Upper lobe of left lung (tissue), 6 donors: ENCODE results near the gene USP13. TPM values are rescaled to one million over a fixed set of nuclear protein-coding genes. Genes with fewer than 3 reads are reported as not detected.

Experiments used
- ATAC-seq, 2 donors: fragments of 200-7000 bp; cut with Tn5 transposase; one replicate each; pipeline ENCODE4 v1.9.1; 2022; ENCODE audit warnings: mild to moderate bottlenecking in 2 of 2, moderate library complexity in 2 of 2; ENCODE audit not compliant: low FRiP score in 2 of 2
- DNase-seq, 2 donors: peaks; one replicate each; pipeline ENCODE4 v3.0.0-alpha.2; 2019 to 2020
- H3K27ac ChIP-seq, 4 donors: fragments of 200-600 bp; sonication (generic); one replicate each; pipeline ENCODE4 v1.5.1; 2016 to 2019
- H3K27me3 ChIP-seq, 4 donors: fragments of 200-600 bp; sonication (generic); one replicate each; pipeline ENCODE4 v1.5.1; 2017 to 2019
- H3K36me3 ChIP-seq, 4 donors: fragments of 200-600 bp; sonication (generic); one replicate each; pipeline ENCODE4 v1.5.1; 2016 to 2019
- H3K4me1 ChIP-seq, 4 donors: fragments of 200-600 bp; sonication (generic); one replicate each; pipeline ENCODE4 v1.5.1; 2018 to 2019
- H3K4me3 ChIP-seq, 4 donors: fragments of 200-600 bp; sonication (generic); one replicate each; pipeline ENCODE4 v1.5.1; 2017 to 2019; ENCODE audit warnings: mild to moderate bottlenecking in 2 of 4, moderate library complexity in 1 of 4
- H3K9me3 ChIP-seq, 4 donors: fragments of 200-600 bp; sonication (generic); one replicate each; pipeline ENCODE4 v1.5.1; 2018 to 2019
- EP300 ChIP-seq, 4 donors: sonication (generic); formaldehyde crosslinking; IDR thresholded peaks; one replicate each; pipeline ENCODE4 v1.5.1; 2017; ENCODE audit warnings: antibody characterized with exemption in 4 of 4, control low read depth in 2 of 4
- POLR2A ChIP-seq, 4 donors: fragments of 450-650 bp; IDR thresholded peaks; one replicate each; pipeline ENCODE4 v1.5.1; 2016 to 2017; ENCODE audit warnings: antibody characterized with exemption in 4 of 4, mild to moderate bottlenecking in 2 of 4
- POLR2AphosphoS5 ChIP-seq, 2 donors: sonication (generic); formaldehyde crosslinking; IDR thresholded peaks; one replicate each; pipeline ENCODE4 v1.5.1; 2017; ENCODE audit warnings: antibody characterized with exemption in 2 of 2
- WGBS, 2 donors: methylation state at CpG; one replicate each; pipeline ENCODE4 v1.1.5; 2017 to 2018; 5-methylcytosine and 5-hydroxymethylcytosine counted together
- total RNA-seq, 6 donors: library from RNA; depleted of rRNA in 4 of 6; stranded (reverse); fragments of >200 nt in 4 of 6; gene quantifications; one replicate each; pipeline versions ENCODE4 v1.1.0 to v1.2.1, GENCODE V29; 2016 to 2021
- TF ChIP-seq, protein P1 (sequence below), 6 experiments: fragments of 450-650 bp in 4 of 6; fragments of 200-600 bp in 2 of 6; sonication (generic) in 2 of 6; IDR thresholded peaks; one replicate each; pipeline ENCODE4 v1.5.1; 2016 to 2019; ENCODE audit warnings: antibody characterized with exemption in 6 of 6
- donor health status: DM: no; HTN: no; CAD: no; lungs with moderate emphysema.
- donor health status: DM: no; HTN: yes; CAD: no; lungs with severe emphysema.

Gene USP13
- total RNA-seq, 6 donors from 2014 or later: 14.4 to 34.6 (median 27.8) TPM

DNA sequence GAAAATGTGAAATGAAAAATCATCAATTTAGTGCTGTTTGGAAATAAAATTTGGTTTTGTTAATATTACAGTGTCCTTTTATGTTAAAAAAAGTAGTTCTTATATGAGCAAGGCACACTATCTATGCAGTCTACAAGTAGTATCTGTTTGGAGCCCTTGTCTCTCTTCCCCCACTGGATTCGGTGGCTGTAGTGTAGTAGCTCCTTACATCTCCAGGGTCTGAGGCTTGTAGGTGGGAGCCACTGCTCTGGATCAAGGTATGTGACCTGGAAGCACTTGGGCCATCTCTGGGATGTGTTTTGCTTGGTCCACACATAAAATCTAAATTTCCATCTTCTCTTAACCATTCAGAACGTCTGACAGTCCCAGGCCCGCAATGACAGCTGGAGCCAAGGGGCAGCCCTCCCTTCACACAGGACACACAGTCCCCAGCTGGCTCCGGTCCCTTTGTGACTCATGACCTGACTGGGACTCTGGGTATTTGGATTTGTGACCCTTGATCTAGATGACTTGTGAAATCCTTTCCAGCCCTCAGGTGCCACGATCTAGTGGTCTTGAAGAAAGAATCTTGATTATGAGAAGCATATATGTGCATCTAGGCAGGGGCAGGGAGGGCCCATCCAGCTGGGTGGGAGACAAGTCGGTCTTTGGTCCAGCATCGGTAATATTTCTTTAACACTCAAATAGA, 80.0 kb downstream of the USP13 start:
- Histone ChIP-seq H3K9me3 (no peaks in the 10 kb centered on the region), H3K36me3 (peaks cover 0 to 16% (median 0%) of the 10 kb centered on the region in 4 donors), H3K27ac (peak overlapping the region in 3 of 4 donors; percentile 46 to 74 (median 54)), H3K27me3 (no peaks in the 10 kb centered on the region), H3K4me1 (peaks cover 0 to 19% (median 0%) of the 10 kb centered on the region in 4 donors), H3K4me3 (no peak overlapping the region)
- TF ChIP-seq EP300 (IDR thresholded peaks at IDR 0.05): peak in 1 of 4 donors; percentile 11
- no peak for TF ChIP-seq POLR2A (IDR thresholded peaks at IDR 0.05)
- peak; percentile 38 to 64 for ATAC-seq
- DNase-seq: peak in 1 of 2 donors; percentile 79
- 83 to 86% methylated on average over 7 of the region's 7 CpGs for WGBS, 2 donors

DNA sequence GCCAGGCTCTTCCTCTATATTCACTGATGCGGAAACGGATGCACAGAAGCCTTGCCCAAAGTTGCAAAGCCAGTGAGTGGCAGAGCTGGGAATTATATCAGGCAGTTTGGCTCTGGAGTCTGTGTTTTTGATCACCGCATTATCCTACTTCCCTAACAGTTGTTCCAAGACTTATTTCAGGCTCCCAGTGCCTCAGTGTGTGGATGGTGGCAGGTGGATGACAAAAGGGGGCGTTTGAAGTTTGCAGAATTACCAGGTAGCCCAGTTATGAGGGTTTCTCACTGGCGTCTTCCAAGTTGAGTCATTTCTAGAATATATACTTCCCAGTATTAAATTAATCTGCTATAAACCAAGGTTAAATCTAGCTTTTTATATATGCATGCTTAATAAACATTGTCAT, 81.0 kb downstream of the USP13 start:
- no peaks in the 10 kb centered on the region for H3K9me3 ChIP-seq
- peaks cover 0 to 19% (median 0%) of the 10 kb centered on the region in 4 donors for H3K4me1 ChIP-seq
- H3K27me3 ChIP-seq: no peaks in the 10 kb centered on the region
- H3K27ac ChIP-seq: no peak overlapping the region
- no peak for DNase-seq
- H3K4me3 ChIP-seq: no peak overlapping the region
- no peak for TF ChIP-seq POLR2AphosphoS5 (IDR thresholded peaks at IDR 0.05)
- no peak for TF ChIP-seq EP300 (IDR thresholded peaks at IDR 0.05)
- no peak for TF ChIP-seq POLR2A (IDR thresholded peaks at IDR 0.05)
- TF ChIP-seq, protein P1, sequence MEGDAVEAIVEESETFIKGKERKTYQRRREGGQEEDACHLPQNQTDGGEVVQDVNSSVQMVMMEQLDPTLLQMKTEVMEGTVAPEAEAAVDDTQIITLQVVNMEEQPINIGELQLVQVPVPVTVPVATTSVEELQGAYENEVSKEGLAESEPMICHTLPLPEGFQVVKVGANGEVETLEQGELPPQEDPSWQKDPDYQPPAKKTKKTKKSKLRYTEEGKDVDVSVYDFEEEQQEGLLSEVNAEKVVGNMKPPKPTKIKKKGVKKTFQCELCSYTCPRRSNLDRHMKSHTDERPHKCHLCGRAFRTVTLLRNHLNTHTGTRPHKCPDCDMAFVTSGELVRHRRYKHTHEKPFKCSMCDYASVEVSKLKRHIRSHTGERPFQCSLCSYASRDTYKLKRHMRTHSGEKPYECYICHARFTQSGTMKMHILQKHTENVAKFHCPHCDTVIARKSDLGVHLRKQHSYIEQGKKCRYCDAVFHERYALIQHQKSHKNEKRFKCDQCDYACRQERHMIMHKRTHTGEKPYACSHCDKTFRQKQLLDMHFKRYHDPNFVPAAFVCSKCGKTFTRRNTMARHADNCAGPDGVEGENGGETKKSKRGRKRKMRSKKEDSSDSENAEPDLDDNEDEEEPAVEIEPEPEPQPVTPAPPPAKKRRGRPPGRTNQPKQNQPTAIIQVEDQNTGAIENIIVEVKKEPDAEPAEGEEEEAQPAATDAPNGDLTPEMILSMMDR (IDR thresholded peaks at IDR 0.05): no peak
- WGBS, 2 donors: 93 to 95% methylated on average over 5 of the region's 5 CpGs
- no peak for ATAC-seq
- H3K36me3 ChIP-seq: peaks cover 0 to 16% (median 1%) of the 10 kb centered on the region in 4 donors

DNA sequence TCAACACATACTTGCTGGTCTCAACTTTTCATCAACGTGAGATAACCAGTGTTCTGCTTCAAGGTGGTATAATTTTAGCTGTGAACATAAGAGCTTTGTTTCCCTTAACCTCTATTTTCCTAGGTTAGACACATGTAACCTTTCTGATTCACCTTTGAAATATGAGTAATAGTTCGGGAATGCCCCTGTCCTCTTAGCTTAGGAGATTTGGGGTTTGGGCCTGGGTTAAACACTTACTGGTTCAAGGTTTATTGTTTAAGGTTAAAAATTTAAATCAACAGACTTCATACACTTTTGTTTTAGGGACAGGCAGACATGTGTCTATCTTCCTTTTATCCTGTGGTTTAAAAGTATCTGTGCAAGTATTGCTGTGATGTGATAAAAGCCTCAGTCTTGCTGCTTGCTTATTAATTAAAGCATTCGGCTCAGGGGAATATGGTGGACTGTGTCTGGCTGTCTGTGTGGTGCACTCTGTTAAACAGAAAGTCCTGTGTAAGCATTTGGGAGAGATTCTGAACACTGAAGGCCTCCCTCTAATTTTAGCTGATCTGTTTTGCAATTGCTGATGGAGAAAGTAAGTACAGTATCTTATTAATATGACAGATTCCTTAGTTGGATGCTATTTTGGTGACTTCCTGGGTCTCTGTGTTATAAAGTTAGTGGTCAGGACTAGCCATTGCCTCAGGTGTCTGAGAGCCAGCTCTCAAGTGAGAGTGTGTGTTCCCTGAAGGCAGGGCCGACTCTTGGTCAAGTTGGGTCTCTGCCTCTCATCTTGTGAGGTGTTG, 81.8 kb downstream of the USP13 start:
- no peak for DNase-seq
- Histone ChIP-seq H3K27ac (no peak overlapping the region), H3K9me3 (no peaks in the 10 kb centered on the region), H3K4me1 (peaks cover 0 to 19% (median 0%) of the 10 kb centered on the region in 4 donors), H3K36me3 (peaks cover 0 to 16% (median 1%) of the 10 kb centered on the region in 4 donors), H3K27me3 (no peaks in the 10 kb centered on the region), H3K4me3 (no peak overlapping the region)
- TF ChIP-seq POLR2AphosphoS5 (IDR thresholded peaks at IDR 0.05) (no peak), POLR2A (IDR thresholded peaks at IDR 0.05) (no peak), EP300 (IDR thresholded peaks at IDR 0.05) (no peak)
- TF ChIP-seq, protein P1 (IDR thresholded peaks at IDR 0.05): no peak
- no peak for ATAC-seq
- 81 to 83% methylated on average over 4 of the region's 4 CpGs for WGBS, 2 donors

DNA sequence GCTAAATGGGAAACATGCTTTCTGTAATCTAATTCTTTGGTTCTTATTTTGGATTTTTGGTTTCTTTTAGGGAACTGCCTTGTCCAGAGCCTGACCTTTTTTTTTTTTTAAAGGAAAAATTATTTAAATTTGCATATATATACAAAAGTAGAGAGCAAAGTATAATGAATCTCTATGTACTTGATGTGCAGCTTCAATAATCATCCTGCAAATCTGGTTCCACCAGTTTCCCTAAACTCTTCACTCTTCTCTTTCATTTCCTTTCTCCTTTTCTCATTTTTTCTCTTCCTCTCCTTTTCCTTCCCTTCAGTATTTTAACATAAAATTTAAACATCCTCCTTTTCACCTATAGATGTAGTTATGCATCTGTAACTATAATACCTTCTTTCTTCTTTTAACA, 82.5 kb downstream of the USP13 start:
- Histone ChIP-seq H3K36me3 (peaks cover 0 to 15% (median 1%) of the 10 kb centered on the region in 4 donors), H3K27me3 (no peaks in the 10 kb centered on the region), H3K4me1 (peaks cover 0 to 19% (median 0%) of the 10 kb centered on the region in 4 donors), H3K9me3 (no peaks in the 10 kb centered on the region), H3K27ac (no peak overlapping the region), H3K4me3 (no peak overlapping the region)
- ATAC-seq (no peak), DNase-seq (no peak)
- TF ChIP-seq, protein P1 (IDR thresholded peaks at IDR 0.05): no peak
- TF ChIP-seq POLR2A (IDR thresholded peaks at IDR 0.05) (no peak), EP300 (IDR thresholded peaks at IDR 0.05) (no peak), POLR2AphosphoS5 (IDR thresholded peaks at IDR 0.05) (no peak)

DNA sequence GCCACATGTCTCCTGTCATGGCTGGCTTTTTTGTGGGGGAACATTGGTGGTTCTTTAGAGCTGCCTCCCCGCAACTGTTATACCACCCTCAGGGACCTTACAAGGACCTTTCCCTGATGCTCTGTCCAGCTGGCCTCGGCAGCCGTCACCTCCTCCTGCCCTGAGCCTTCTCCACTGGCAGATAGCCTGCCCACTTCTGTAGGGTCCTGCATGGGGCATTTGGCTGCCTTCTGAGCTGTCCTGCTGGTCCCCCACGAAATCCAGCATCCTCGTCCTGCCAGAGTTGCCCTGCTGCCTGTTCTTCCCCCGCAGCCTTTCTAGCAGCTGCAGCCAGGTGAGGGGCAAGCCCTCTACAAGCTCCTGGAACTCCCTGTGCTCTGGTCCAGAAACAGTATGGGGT, 86.2 kb downstream of the USP13 start:
- H3K36me3 ChIP-seq: peaks cover 3 to 20% (median 9%) of the 10 kb centered on the region in 4 donors
- peak overlapping the region in 1 of 4 donors; percentile 4 for H3K27ac ChIP-seq
- peak in 1 of 2 donors; percentile 45 for DNase-seq
- ATAC-seq: peak in 1 of 2 donors; percentile 49
- no peaks in the 10 kb centered on the region for H3K9me3 ChIP-seq
- TF ChIP-seq POLR2A (IDR thresholded peaks at IDR 0.05) (no peak), EP300 (IDR thresholded peaks at IDR 0.05) (no peak), POLR2AphosphoS5 (IDR thresholded peaks at IDR 0.05) (no peak)
- TF ChIP-seq, protein P1 (IDR thresholded peaks at IDR 0.05): no peak
- H3K4me3 ChIP-seq: no peak overlapping the region
- WGBS, 2 donors: 94 to 100% methylated on average over 6 of the region's 6 CpGs
- H3K4me1 ChIP-seq: peaks cover 0 to 4% (median 0%) of the 10 kb centered on the region in 4 donors
- H3K27me3 ChIP-seq: no peaks in the 10 kb centered on the region
